ENCODE results near the gene FASN. TPM values are rescaled to one million over a fixed set of nuclear protein-coding genes. Genes with fewer than 3 reads are reported as not detected.
A peak's percentile ranks its signal among the peaks of the same experiment; 100 is the strongest.

The FASN gene
- total and polyA plus RNA-seq, 5 experiments from 2014 or later, result 0.33 to 32.3 (median 2.4) TPM

DNA sequence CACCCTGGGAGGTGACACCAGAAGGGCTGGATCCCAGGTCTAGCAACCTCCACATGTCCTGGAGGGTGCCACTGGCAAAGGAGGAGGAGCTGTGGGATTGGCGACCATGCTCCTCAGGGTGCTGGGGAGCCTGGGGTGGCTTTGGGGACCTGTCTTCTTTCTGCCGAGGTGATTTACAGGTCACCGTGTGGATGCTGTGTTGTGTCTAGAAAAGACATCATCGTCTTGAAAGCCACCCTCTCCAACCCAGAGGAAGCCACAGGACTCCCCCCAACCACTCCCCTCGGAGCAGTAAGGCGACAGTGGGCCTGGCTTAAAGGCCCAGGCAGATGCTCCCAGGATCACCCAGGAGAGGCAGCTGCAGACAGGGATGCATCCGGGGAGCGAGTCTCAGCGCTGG is 29.7 kb upstream of the FASN start:
- peak overlapping the region; percentile 91 to 100 (median 100) for H3K27ac Mint-ChIP-seq
- H3K27me3 Mint-ChIP-seq, result no peaks in the 10 kb centered on the region
- POLR2A ChIA-PET, result interaction anchor here (0.6 to 5.6 kb wide), 17 partner anchors 8 to 571 kb away, joined by 3 to 73 read pairs (median 5); partner anchors contain the start of genes CD7, CENPX, DCXR and FASN
- ATAC-seq (peak; percentile 34 to 40), DNase-seq (peak in 9 of 10 donors; percentile 33 to 88 (median 77))
- H3K4me3 Mint-ChIP-seq, result peak overlapping the region; percentile 68 to 93 (median 83)
- H3K36me3 Mint-ChIP-seq, result peaks cover 0 to 3% (median 0%) of the 10 kb centered on the region in 3 donors
- H3K9me3 Mint-ChIP-seq, result no peaks in the 10 kb centered on the region
- peaks cover 19 to 61% (median 55%) of the 10 kb centered on the region in 4 donors for H3K4me1 Mint-ChIP-seq

DNA sequence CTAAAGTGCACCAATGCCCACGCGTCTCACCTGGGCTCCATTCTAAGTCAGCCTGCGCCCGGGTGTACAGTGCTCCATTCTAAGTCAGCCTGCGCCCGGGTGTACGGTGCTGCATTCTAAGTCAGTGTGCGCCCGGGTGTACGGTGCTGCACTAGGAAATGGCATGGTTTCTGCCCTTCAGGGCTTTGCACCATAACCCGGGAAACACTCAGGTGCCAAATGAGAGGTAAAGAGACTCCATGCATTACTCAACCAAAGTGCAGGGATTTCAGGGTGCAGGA is 29.2 kb upstream of the FASN start:
- peak overlapping the region; percentile 68 to 93 (median 83) for H3K4me3 Mint-ChIP-seq
- DNase-seq, result peak in 1 of 10 donors; percentile 15
- H3K27ac Mint-ChIP-seq, result peak overlapping the region; percentile 91 to 100 (median 100)
- H3K27me3 Mint-ChIP-seq, result no peaks in the 10 kb centered on the region
- peak; percentile 4 to 21 for ATAC-seq
- H3K36me3 Mint-ChIP-seq, result peaks cover 0 to 4% (median 0%) of the 10 kb centered on the region in 3 donors
- POLR2A ChIA-PET, result interaction anchor here (0.6 to 5.6 kb wide), 24 partner anchors 10 to 617 kb away, joined by 3 to 73 read pairs (median 5); partner anchors contain the start of genes CD7, CENPX, DCXR and FASN
- H3K9me3 Mint-ChIP-seq, result no peaks in the 10 kb centered on the region
- peaks cover 21 to 66% (median 60%) of the 10 kb centered on the region in 4 donors for H3K4me1 Mint-ChIP-seq

DNA sequence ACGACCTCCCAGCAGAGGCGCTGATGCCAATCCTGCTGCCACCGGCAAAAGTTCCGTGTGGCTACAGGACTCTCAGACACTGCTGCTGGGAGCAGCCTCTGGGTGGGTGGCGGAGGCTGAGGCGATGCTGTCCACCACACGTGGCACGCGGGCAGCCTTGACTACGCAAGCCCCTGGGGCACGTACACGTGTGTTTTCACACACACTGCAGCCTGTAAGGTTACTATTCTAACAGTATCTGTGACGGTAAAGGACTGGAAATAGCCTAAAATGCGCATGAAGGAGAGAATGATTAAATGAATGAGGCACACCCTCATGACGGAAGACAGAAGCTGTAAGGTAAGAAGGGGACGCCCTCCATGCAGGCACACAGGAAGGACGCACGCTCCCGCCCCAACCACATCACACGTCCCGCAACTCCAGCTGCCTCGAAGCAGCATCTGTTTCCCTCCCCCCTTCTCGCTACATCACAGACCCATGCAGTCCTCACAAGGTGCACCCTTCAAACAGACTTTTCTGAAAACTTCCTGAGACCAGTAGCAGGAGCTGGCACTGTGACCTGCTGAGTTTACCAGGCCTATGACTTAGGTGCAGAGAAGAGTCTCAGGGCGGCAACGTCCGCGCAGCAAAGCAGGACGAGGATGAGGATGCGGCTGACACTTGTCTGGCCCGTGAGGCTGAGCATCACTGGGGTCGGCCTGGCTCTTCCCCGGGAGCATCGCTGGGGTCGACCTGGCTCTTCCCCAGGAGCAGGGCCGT is 28.7 kb upstream of the FASN start:
- Mint-ChIP-seq H3K9me3 (no peaks in the 10 kb centered on the region), H3K4me3 (peak overlapping the region; percentile 68 to 93 (median 83)), H3K27ac (peak overlapping the region; percentile 91 to 100 (median 100)), H3K36me3 (peaks cover 0 to 4% (median 0%) of the 10 kb centered on the region in 3 donors), H3K4me1 (peaks cover 25 to 71% (median 64%) of the 10 kb centered on the region in 4 donors), H3K27me3 (no peaks in the 10 kb centered on the region)
- ATAC-seq (peak; percentile 79 to 84), DNase-seq (peak; percentile 68 to 98 (median 96))
- POLR2A ChIA-PET, result interaction anchor here (0.6 to 5.6 kb wide), 26 partner anchors 10 to 616 kb away, joined by 3 to 73 read pairs (median 4); partner anchors contain the start of genes CD7, CENPX, DCXR and FASN

DNA sequence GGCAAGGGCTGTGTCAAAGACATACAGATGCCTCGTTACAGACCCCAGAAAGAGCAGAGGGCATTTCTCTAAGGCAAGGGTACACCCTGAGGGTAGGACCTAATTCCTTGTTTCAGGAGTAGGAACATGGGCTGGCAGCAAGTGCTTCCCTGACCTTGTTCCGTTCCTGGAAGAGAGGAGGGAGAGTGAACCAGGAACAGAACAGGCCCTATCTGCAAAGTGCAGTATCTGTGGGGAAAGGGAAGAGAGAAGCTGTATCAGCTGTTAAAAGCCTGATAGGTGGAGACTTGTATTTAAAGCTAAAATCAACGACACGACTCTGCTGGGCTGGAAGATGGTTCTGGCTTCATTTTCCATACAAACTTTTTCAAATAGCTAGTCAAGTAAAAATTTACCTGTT is 26.1 kb upstream of the FASN start:
- Mint-ChIP-seq H3K36me3 (peaks cover 0 to 4% (median 0%) of the 10 kb centered on the region in 3 donors), H3K4me1 (peaks cover 30 to 90% (median 84%) of the 10 kb centered on the region in 4 donors), H3K9me3 (no peaks in the 10 kb centered on the region), H3K4me3 (peak overlapping the region in 9 of 10 donors; percentile 25 to 88 (median 71)), H3K27ac (peak overlapping the region; percentile 91 to 100 (median 100)), H3K27me3 (no peaks in the 10 kb centered on the region)
- ATAC-seq (no peak), DNase-seq (no peak)
- POLR2A ChIA-PET, result interaction anchor here (0.8 to 5.6 kb wide), 3 partner anchors 14 to 21 kb away, joined by 3 to 64 read pairs (median 4); no protein-coding TSS in a partner anchor

DNA sequence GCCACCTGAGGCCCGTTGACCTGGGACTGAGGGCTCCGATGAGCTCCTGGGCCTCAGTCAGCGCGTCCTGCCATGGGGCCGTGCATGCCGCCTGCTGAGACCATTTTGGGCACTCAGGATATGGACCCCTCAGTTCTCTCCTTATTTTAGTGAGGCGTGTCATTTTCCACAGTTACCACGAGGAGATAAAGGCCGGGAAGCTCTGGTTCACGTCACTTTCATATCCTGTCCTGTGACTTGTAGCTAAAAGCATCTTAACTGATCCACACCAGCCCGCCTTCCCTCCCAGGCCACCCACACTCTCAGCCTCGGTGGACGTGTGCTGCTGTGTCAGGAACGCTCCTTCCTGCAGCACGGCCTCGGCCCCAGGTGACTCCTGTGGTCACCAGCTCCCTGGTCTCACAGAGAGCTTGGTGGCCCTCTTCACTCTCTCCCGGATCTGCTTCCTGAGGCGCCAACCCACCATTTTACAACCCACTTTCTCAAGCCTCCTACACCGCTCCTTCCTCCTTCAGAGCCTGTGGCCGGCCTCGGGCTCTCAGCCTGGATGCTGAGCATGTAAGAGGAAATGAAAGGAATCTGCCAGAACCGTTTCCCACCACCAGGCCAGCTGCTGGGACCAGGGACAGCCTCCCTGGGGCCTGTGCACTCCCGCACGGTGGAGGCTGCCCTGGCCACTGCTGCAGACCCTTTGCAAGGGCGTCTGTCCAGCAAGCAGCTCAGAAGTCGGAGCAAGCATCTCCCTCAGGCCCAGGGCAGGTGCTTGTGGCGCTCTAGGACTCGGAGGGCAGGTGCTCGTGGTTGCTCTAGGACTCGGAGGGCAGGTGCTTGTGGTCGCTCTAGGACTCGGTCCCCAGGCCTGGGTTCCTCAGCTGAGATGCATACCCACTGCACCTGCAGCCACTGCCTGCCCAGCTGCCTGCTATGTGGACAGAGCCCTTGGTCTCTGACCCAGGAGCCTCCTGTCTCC is 23.9 kb upstream of the FASN start:
- DNase-seq (peak in 1 of 10 donors; percentile 31), ATAC-seq (no peak)
- H3K27me3 Mint-ChIP-seq, result no peaks in the 10 kb centered on the region
- peaks cover 27 to 80% (median 73%) of the 10 kb centered on the region in 4 donors for H3K4me1 Mint-ChIP-seq
- POLR2A ChIA-PET, result interaction anchor here (1.1 to 2.2 kb wide), 10 partner anchors 10 to 195 kb away, joined by 3 to 14 read pairs (median 5); partner anchors contain the start of genes DUS1L, FASN, MAFG and RAC3
- H3K9me3 Mint-ChIP-seq, result no peaks in the 10 kb centered on the region
- H3K4me3 Mint-ChIP-seq, result peak overlapping the region in 9 of 10 donors; percentile 30 to 88 (median 71)
- H3K27ac Mint-ChIP-seq, result peak overlapping the region; percentile 83 to 100 (median 98)
- H3K36me3 Mint-ChIP-seq, result peaks cover 0 to 11% (median 4%) of the 10 kb centered on the region in 3 donors

DNA sequence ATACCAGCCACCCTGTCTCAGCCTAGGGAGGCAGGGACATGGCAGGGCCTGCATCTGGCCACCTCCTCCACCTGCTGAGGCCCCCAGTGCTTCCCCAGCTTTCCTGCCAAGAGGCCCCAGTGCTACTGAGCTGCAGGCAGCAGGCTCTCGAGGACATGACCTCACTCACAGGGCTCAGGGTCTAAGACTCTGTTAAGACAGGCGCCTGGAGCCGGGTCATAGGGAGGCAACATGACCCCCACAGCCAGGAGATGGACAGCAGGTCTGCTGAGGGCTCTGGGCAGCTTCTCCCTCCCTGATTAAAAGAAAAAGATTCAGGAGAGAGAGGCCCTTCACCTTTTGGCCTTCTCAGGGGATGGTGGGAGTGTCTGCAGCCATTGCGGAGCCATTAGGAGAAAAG is 23.2 kb upstream of the FASN start:
- Mint-ChIP-seq H3K27ac (peak overlapping the region in 9 of 10 donors; percentile 91 to 100 (median 98)), H3K4me3 (peak overlapping the region in 6 of 10 donors; percentile 58 to 88 (median 75)), H3K36me3 (peaks cover 0 to 11% (median 5%) of the 10 kb centered on the region in 3 donors), H3K27me3 (no peaks in the 10 kb centered on the region), H3K9me3 (no peaks in the 10 kb centered on the region), H3K4me1 (peaks cover 30 to 80% (median 71%) of the 10 kb centered on the region in 4 donors)
- DNase-seq (no peak), ATAC-seq (no peak)
- POLR2A ChIA-PET, result interaction anchor here (1.2 to 2.2 kb wide), 9 partner anchors 9 to 90 kb away, joined by 3 to 14 read pairs (median 7); partner anchors contain the start of genes DUS1L, FASN and RAC3

DNA sequence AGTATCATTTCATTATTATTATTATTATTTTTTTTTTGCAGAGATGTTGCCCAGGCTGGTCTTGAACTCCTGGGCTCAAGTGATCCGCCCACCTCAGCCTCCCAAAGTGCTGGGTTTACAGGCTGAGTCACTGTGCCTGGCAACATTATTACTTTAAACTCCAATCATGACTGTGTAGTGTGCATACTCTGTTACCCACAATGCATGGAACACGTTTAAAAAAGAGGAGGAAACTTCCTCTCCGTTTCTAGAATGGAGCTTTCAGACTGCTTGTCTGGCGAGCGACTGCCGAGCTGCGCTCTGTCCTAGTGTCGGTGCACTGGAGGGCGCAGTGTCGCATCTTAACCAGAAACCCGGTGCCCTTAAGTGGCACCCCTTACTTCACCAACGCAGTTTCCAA is 22.1 kb upstream of the FASN start:
- POLR2A ChIA-PET, result interaction anchor here (0.6 to 2.2 kb wide), 7 partner anchors 8 to 402 kb away, joined by 3 to 7 read pairs (median 5); partner anchors contain the start of gene RAC3
- no peaks in the 10 kb centered on the region for H3K9me3 Mint-ChIP-seq
- DNase-seq, result peak in 6 of 10 donors; percentile 33 to 79 (median 62)
- peaks cover 27 to 72% (median 63%) of the 10 kb centered on the region in 4 donors for H3K4me1 Mint-ChIP-seq
- peaks cover 0 to 11% (median 5%) of the 10 kb centered on the region in 3 donors for H3K36me3 Mint-ChIP-seq
- H3K27me3 Mint-ChIP-seq, result no peaks in the 10 kb centered on the region
- peak; percentile 85 to 86 for ATAC-seq
- H3K27ac Mint-ChIP-seq, result peak overlapping the region in 9 of 10 donors; percentile 74 to 96 (median 89)
- H3K4me3 Mint-ChIP-seq, result peak overlapping the region in 8 of 10 donors; percentile 6 to 86 (median 62)

DNA sequence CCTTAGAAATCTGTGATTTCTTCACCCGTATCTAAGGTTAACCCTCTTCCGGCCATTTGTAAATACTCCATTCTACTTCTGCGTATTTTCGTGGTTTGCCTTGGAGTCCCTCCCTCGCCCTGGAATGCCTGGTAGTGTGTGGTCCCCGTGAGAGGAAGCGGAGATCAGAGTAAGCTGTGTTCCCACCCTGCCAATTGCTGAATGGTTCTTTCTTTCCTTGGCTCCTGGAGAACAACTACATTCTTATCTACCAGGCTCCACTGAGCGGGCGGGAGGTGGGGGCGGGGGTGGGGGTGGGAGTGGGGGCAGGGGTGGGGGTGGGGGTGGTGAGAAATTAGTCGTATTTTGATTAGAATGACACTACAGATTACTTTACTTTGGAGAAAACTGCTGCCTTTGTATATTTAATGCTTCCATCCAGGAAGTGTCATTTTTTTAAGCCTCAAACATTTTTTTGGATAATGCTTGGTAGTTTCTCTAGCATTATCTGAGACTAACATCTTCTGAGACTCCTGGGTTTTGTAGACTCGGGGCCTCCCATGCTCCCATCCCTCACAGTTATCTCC is 20.9 kb upstream of the FASN start:
- Mint-ChIP-seq H3K9me3 (no peaks in the 10 kb centered on the region), H3K36me3 (peaks cover 0 to 10% (median 5%) of the 10 kb centered on the region in 3 donors), H3K4me1 (peaks cover 18 to 63% (median 51%) of the 10 kb centered on the region in 4 donors), H3K27me3 (no peaks in the 10 kb centered on the region), H3K27ac (peak overlapping the region in 8 of 10 donors; percentile 51 to 74 (median 64)), H3K4me3 (peak overlapping the region in 1 of 10 donors; percentile 38)
- POLR2A ChIA-PET, result interaction anchor here (0.9 to 1.2 kb wide), 2 partner anchors 10 to 16 kb away, joined by 4 read pairs; no protein-coding TSS in a partner anchor
- ATAC-seq (no peak), DNase-seq (no peak)

DNA sequence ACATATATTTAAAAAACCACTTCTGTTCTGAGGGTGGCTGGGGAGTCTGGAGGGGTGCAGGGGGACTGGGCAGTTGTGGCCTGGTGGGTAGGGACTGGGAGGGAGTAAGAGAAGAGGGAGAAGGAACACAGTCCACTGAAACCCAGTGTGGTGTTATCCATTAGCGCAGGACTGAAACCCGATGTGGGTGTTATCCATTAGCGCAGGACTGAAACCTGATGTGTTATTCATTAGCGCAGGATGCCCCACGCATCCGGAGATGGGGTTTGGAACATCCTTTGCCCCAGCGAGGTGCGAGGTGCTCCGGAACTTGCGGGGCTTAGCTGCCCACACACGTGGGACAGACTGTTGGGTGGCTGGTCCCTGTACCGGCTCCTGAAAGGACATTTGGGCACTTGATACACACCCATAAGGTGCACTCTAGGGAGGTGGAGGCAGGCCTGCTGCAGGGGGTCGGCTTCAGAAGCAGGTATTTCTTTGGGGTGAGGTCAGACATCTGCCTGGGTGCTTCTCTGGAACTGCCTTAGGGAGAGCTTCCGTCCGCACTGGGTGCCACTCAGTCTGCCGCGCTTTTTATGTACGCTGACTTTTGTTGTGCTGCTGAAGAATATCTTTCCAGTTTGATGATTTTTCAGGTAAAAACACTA is 20.3 kb upstream of the FASN start:
- DNase-seq (no peak), ATAC-seq (no peak)
- H3K4me3 Mint-ChIP-seq, result no peak overlapping the region
- POLR2A ChIA-PET, result no interaction called here
- H3K27ac Mint-ChIP-seq, result peak overlapping the region in 5 of 10 donors; percentile 45 to 74 (median 58)
- no peaks in the 10 kb centered on the region for H3K27me3 Mint-ChIP-seq
- H3K4me1 Mint-ChIP-seq, result peaks cover 17 to 57% (median 45%) of the 10 kb centered on the region in 4 donors
- H3K9me3 Mint-ChIP-seq, result no peaks in the 10 kb centered on the region
- peaks cover 0 to 10% (median 10%) of the 10 kb centered on the region in 3 donors for H3K36me3 Mint-ChIP-seq

DNA sequence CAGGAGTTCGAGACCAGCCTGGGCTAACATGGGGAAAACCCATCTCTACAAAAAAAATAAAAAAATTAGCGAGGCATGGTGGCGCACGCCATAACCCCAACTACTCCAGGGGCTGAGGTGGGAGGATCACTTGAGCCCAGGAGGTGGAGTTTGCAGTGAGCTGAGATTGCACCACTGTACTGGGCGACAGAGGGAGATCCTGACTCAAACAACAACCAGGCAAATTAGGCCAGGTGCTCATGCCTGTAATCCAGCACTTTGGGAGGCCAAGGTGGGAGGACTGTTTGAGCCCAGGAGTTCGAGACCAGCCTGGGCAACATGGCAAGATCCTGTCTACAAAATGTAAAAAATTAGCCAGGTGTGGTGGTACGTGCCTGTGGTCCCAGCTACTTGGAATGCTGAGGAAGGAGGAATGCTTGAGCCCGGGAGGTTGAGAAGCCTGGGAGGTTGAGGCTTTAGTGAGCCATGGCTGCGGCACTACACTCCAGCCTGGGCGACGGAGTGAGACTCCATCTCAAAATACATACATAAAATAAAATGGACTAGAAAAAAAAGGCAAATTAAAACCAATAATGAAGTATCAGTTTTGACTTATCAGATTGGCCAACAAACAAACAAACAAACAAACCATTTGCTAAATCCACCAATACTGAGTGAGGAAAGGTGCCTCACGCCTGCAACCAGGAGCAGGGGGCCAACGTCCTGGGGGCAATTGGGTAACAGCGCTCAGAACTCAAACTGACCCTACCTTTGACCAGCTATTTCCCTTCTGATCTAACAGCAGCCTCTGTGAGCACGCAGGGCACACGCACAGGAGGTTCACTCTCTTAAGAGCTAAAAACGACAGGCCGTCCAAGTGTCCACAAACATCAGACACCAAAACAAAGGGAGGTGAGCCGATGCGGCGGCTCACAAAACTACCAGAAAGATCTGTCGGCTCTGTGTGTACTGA is 19.4 kb upstream of the FASN start:
- Mint-ChIP-seq H3K4me3 (no peak overlapping the region), H3K4me1 (peaks cover 12 to 51% (median 37%) of the 10 kb centered on the region in 4 donors), H3K36me3 (peaks cover 0 to 12% (median 7%) of the 10 kb centered on the region in 3 donors), H3K27ac (peak overlapping the region in 3 of 10 donors; percentile 37 to 52 (median 45)), H3K9me3 (no peaks in the 10 kb centered on the region), H3K27me3 (no peaks in the 10 kb centered on the region)
- DNase-seq, result no peak
- ATAC-seq, result no peak
- POLR2A ChIA-PET, result interaction anchor here (1.6 to 2.0 kb wide), 2 partner anchors 10 to 11 kb away, joined by 9 to 12 read pairs; no protein-coding TSS in a partner anchor
